ENCODE results near the gene CLDN9. TPM values are rescaled to one million over a fixed set of nuclear protein-coding genes. Genes with fewer than 3 reads are reported as not detected.

CLDN9 gene
- total RNA-seq, 1 experiment from 2014 or later: 1.3 TPM

DNA sequence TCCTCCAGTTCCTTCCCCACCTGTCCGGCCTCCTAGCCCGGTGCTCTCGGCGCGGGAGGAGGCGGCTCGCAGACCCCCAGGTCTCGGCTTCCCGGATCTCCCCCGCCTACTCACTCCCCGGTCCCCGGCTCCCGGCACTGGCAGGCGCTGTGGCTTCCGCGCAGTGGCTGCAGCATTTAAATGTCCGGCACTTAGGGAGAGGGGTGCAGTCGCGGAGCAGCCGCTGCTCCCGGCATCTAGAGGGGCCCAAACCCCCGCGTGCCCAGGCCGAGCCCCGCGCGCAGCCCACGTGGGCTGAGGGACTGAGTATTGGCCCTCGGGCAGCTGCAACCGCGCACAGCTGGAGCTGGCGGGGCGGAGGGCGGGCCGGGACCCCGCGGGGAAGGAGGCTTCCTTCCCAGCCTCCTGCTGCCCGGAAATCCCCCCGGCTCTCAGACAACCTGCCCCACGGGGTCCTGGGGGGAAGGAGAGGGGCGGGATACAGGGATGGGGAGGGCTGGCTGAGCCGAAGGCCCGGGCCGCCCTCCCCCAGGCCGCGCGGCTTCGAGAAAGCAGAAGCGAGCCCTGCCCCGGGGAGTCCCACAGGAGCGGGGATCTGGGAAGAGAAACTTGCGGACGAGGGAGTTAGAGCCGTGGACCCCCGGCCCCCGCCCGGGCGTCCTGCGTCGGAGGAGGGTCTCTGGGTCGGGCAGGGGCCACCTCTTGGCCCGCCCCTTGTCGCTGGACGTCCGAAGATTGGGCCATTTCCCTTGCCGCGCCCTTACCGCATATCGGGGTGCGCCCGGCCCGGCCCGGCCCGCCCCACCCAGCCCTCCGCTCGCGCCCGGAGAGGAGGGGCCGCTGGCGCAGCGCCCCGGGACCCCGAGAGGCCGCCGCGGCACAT, 33.3 kb downstream of the CLDN9 start, which contains the start of gene MMP25:
Gene MMP25 (plus strand): TSS at position 804 of the 883 bp plus-strand sequence. CDS start 357 bp downstream, outside the sequence.
- no peaks in the 10 kb centered on the region for H3K27me3 ChIP-seq (ENCODE audit: insufficient read depth, low read length)
- TF ChIP-seq, protein P1, sequence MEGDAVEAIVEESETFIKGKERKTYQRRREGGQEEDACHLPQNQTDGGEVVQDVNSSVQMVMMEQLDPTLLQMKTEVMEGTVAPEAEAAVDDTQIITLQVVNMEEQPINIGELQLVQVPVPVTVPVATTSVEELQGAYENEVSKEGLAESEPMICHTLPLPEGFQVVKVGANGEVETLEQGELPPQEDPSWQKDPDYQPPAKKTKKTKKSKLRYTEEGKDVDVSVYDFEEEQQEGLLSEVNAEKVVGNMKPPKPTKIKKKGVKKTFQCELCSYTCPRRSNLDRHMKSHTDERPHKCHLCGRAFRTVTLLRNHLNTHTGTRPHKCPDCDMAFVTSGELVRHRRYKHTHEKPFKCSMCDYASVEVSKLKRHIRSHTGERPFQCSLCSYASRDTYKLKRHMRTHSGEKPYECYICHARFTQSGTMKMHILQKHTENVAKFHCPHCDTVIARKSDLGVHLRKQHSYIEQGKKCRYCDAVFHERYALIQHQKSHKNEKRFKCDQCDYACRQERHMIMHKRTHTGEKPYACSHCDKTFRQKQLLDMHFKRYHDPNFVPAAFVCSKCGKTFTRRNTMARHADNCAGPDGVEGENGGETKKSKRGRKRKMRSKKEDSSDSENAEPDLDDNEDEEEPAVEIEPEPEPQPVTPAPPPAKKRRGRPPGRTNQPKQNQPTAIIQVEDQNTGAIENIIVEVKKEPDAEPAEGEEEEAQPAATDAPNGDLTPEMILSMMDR (conservative IDR thresholded peaks at IDR 0.05): no peak
- no peak within 1 kb of the TSS for H2BK20ac ChIP-seq (ENCODE audit: low read depth, low read length, poor library complexity, severe bottlenecking)
- peaks cover 5 to 20% (median 20%) of the 10 kb centered on the region in 3 experiments for H3K36me3 Mint-ChIP-seq (ENCODE audit: insufficient read depth in 1 of 3, low read depth in 3 of 3)
- H3K56ac ChIP-seq (ENCODE audit: insufficient read length, low read depth, low read length): no peak within 1 kb of the TSS
- H3K4me3 Mint-ChIP-seq: peak within 1 kb of the TSS; percentile 79 to 91
- H3K4me2 ChIP-seq (ENCODE audit: insufficient read depth, insufficient read length, low read length): peak within 1 kb of the TSS; percentile 87
- peaks cover 3 to 12% of the 10 kb centered on the region in 2 experiments; a peak in 3 of 4 replicates for H3K4me1 Mint-ChIP-seq
- H4K91ac ChIP-seq (ENCODE audit: insufficient read length, low read depth, low read length): no peak within 1 kb of the TSS
- H4K5ac ChIP-seq (ENCODE audit: insufficient read length, low read depth, low read length): no peak within 1 kb of the TSS
- WGBS (ENCODE audit: extremely low coverage, insufficient read length, low lambda C conversion rate): no CpG with 5 or more reads among the region's 86 CpGs
- H3K4me1 ChIP-seq (ENCODE audit: insufficient read depth, low read length): no peaks in the 10 kb centered on the region
- peak within 1 kb of the TSS; percentile 83 for H3K18ac ChIP-seq (ENCODE audit: insufficient read length, low read depth, low read length)
- H3K27ac Mint-ChIP-seq: peak within 1 kb of the TSS in 1 of 3 experiments; percentile 52; a peak in 1 of 7 replicates
- no peak within 1 kb of the TSS for H2BK12ac ChIP-seq (ENCODE audit: insufficient read length, low read depth, low read length)
- no peak within 1 kb of the TSS for H3T11ph ChIP-seq (ENCODE audit: low read length)
- no peaks in the 10 kb centered on the region for H3K79me1 ChIP-seq (ENCODE audit: insufficient read depth, low read depth, low read length, poor library complexity, severe bottlenecking)
- H2BK15ac ChIP-seq (ENCODE audit: low read depth, low read length): no peak within 1 kb of the TSS
- no peak within 1 kb of the TSS for H3K27ac ChIP-seq (ENCODE audit: insufficient read length, low read depth, low read length)
- H3K79me2 ChIP-seq (ENCODE audit: insufficient read depth, low read length): no peaks in the 10 kb centered on the region
- peak; percentile 66 for DNase-seq
- H3K27me3 Mint-ChIP-seq (ENCODE audit: low read depth): peaks cover 65% of the 10 kb centered on the region
- H2BK5ac ChIP-seq (ENCODE audit: insufficient read length, low read length): no peak within 1 kb of the TSS
- H3K23me2 ChIP-seq (ENCODE audit: insufficient read length, low read depth, low read length, poor library complexity, severe bottlenecking): peaks cover 20% of the 10 kb centered on the region
- H3K14ac ChIP-seq (ENCODE audit: insufficient read depth, low read length): peak within 1 kb of the TSS; percentile 78
- peak within 1 kb of the TSS; percentile 88 for H3K9ac ChIP-seq (ENCODE audit: extremely low read depth, insufficient read length, low read length)
- no peak within 1 kb of the TSS for H3K23ac ChIP-seq (ENCODE audit: insufficient read length, low read depth, low read length)
- H4K20me1 ChIP-seq (ENCODE audit: control insufficient read depth, insufficient read depth, insufficient read length): no peaks in the 10 kb centered on the region
- no peak within 1 kb of the TSS for H2BK120ac ChIP-seq (ENCODE audit: low read depth, low read length, poor library complexity, severe bottlenecking)
- no peaks in the 10 kb centered on the region for H3K9me3 ChIP-seq (ENCODE audit: control insufficient read depth, low read depth, low read length)
- no peak within 1 kb of the TSS for H3K4ac ChIP-seq (ENCODE audit: low read depth, low read length)
- no peak within 1 kb of the TSS for H4K8ac ChIP-seq (replicated peaks; ENCODE audit: insufficient read length, low read depth, low read length)
- no peak within 1 kb of the TSS for H2AK5ac ChIP-seq (ENCODE audit: insufficient read length, low read length)
- H2AFZ ChIP-seq (ENCODE audit: low read length): no peak within 1 kb of the TSS
- H3K9me3 Mint-ChIP-seq: peaks cover 0 to 3% of the 10 kb centered on the region in 2 experiments; a peak in 2 of 5 replicates
